Cardiac fibroblast (primary cell): ENCODE results near the gene TMEM60.

ENCODE experiments used
- DNase-seq, 2 donors: peaks; one replicate each; pipeline versions ENCODE4 v3.0.0 to v3.0.0-alpha.2; 2010; ENCODE audit warnings: low read depth in 2 of 2
- H3K4me3 ChIP-seq, 2 donors: replicated peaks in 1 of 2; 1 replicate in 1 of 2; 2 replicates in 1 of 2; pipeline ENCODE4 v1.5.1; 2011; ENCODE audit warnings: low read depth in 2 of 2, low read length in 2 of 2, mild to moderate bottlenecking in 2 of 2, moderate library complexity in 1 of 2
- TF ChIP-seq, protein P1 (sequence below): IDR thresholded peaks from one replicate; pipeline ENCODE4 v1.5.1; 2011; ENCODE audit warnings: low read depth, mild to moderate bottlenecking, low read length, inconsistent platforms

TMEM60 gene, protein sequence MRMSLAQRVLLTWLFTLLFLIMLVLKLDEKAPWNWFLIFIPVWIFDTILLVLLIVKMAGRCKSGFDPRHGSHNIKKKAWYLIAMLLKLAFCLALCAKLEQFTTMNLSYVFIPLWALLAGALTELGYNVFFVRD

DNA sequence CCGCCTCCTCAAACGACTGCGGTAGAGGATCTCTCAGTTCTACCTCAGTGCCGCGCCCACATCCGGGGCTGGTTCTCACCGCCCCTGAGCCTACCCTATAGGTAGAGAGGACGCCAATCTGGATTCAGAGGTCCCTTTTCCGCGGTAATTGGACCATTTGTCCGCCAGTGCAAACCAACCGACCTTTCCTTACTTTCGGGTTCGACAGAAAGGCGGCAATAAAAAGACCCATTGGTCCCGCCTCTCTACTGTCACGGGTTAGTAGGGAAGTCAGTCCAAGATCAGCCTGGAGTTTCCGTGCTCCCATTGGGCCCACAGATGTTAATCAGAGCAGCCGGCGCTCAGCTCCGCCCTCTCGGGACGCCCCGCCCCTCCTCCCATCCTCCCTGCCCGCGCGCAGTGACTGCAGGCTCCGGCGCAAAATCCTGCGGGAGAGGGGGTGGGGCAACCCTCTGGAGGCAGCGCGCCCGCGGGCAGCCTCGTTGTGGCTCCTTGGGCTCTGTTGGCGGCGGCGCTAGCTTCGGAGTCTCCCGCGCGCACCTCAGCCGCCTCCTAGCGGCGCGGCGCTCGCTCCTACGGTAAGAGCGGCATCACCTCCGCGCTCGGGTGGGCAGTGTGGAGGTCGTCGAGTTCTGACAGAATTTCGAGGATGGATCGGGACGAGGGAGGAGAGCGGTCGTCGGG, at the start of gene TMEM60, which contains the start of gene PHTF2:
Gene TMEM60, minus strand, starts transcription at position 41 of the 684 bp plus-strand sequence. CDS start 4,061 bp downstream, outside the sequence.
Gene PHTF2, plus strand, starts transcription at position 380 of the 684 bp plus-strand sequence.
- peak within 1 kb of the TSS; percentile 97 to 99 for H3K4me3 ChIP-seq
- peak; percentile 100 for DNase-seq
- TF ChIP-seq, protein P1, sequence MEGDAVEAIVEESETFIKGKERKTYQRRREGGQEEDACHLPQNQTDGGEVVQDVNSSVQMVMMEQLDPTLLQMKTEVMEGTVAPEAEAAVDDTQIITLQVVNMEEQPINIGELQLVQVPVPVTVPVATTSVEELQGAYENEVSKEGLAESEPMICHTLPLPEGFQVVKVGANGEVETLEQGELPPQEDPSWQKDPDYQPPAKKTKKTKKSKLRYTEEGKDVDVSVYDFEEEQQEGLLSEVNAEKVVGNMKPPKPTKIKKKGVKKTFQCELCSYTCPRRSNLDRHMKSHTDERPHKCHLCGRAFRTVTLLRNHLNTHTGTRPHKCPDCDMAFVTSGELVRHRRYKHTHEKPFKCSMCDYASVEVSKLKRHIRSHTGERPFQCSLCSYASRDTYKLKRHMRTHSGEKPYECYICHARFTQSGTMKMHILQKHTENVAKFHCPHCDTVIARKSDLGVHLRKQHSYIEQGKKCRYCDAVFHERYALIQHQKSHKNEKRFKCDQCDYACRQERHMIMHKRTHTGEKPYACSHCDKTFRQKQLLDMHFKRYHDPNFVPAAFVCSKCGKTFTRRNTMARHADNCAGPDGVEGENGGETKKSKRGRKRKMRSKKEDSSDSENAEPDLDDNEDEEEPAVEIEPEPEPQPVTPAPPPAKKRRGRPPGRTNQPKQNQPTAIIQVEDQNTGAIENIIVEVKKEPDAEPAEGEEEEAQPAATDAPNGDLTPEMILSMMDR: peak; percentile 57

DNA sequence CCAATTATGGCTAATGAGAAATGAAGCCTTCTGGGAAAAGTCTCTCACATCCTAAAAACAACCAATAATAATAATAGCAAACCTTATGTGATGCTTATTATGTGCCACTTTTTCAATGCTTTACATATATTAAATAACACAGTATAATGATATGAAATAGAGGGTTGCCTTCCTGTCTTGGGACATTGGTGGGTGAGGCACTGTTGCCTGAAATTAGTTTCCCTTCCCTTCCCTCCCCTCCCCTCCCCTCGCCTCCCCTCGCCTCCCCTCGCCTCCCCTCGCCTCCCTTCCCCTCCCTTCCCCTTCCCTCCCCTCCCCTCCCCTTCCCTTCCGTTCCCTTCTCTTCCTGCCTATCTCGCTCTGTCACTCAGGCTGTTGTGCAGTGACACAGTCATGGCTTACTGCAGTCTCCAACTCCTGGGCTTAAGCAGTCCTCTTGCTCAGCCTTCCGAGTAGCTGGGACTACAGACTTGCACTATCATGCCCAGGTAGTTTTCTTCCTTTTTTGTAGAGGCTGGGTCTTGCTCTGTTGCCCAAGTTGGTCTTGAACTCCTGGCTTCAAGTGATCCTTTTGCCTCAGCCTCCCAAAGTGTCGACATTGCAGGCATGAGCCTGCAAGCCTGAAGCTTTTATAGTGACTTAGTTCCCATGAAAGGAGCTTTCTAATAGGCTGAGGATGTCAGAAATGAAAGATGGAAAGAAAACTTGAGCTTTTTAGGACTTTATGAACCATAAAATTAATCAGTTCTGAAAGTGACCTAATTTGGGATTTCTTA, 48.3 kb upstream of the TMEM60 start:
- TF ChIP-seq, protein P1: no peak
- DNase-seq: no peak
- no peak overlapping the region for H3K4me3 ChIP-seq

DNA sequence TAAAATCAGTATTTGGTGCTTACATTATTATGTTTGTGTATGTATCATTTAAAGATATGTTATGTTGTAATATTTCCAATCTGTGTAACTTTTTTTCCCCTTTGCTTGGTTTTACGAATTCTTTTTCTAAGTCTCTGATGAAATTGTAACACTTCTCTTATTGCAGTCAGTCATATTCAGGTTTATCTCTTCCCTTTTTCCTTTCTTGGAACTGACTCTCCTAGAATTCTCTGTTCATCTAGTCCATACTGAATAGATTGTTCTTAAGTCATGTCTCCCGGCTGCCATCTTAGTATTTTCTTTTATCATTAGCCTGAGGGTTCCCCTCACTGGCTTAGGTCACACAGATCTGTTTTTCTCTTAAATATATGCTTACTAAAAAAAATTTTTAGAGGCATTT, 45.0 kb upstream of the TMEM60 start:
- TF ChIP-seq, protein P1: no peak
- no peak overlapping the region for H3K4me3 ChIP-seq
- DNase-seq: no peak

DNA sequence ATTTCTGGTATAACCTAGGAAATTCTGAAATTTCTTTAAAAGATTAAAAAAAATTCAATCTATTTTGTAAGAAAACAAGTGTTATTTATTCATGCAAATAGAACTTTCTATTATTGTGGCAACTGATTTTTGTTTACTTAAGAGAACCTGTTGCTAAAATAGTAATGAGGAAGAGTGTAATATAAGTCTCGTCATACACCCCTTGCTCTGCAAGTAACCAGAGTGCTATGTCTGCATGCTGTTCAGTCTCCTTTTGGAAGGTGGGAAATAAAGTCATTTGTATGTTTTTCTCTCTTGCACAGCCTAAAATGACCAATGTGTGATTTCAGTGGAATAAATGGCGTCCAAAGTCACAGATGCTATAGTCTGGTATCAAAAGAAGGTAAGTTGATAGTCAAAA, 41.7 kb upstream of the TMEM60 start:
- no peak overlapping the region for H3K4me3 ChIP-seq
- no peak for DNase-seq
- TF ChIP-seq, protein P1: no peak

DNA sequence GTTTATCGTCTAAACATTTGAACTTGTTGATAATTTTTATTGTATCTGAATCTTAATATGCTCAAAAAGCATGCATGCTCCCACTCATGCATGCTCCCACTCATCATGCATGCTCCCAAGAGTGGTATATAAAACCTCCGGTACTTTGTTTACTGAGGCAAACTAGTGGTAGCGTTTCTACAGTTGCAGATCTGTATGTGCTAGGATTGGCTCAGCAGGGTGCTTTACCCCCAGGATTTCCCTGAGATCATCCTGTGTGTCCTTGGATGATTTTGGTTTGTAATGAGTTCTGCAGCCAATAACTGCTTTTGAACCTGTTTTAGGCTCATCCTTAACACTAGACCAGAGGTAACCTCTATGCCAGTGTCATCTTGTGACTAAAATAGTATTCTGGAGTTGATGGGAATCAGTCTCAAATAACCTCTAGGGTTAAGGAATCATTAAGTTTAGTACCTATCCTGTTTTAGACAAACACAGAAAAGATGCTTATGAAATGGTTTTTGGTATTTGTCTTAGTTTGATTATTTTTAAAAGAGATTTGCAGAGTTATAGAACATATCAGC, 40.8 kb upstream of the TMEM60 start:
- no peak for DNase-seq
- no peak overlapping the region for H3K4me3 ChIP-seq
- TF ChIP-seq, protein P1: no peak

DNA sequence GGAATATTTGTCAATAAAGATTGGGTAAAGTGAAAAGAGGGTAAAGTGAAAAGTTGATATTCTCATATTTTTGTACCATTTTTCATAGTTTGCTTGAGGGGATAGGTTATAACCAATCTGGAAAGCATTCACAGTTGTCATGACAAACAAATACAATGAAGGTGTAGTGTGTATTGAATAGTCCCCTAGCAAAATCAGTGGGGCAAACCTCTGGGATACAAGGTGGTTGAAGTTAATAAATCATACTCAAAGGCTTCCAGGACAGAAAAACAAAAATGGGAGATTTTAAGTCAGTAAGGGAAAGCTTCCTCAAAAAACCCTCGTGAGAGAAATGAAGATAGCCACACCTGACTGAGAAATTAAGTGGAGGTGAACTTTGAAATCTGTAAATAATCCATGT, 39.7 kb upstream of the TMEM60 start:
- DNase-seq: no peak
- H3K4me3 ChIP-seq: no peak overlapping the region
- TF ChIP-seq, protein P1: no peak
